Endodermal cell (in vitro differentiated cells): ENCODE results near the gene UMOD. TPM values are rescaled to one million over a fixed set of nuclear protein-coding genes. Genes with fewer than 3 reads are reported as not detected.

ENCODE experiments used
- DNase-seq: peaks from one replicate; pipeline ENCODE4 v3.0.0-alpha.2; 2017
- H3K27ac ChIP-seq: 2 replicates; pipeline ENCODE4 v1.5.1; 2013; ENCODE audit warnings: mild to moderate bottlenecking, low read depth, low read length, moderate library complexity
- H3K27me3 ChIP-seq: 2 replicates; pipeline ENCODE4 v1.6.1; 2013; ENCODE audit warnings: mild to moderate bottlenecking, low read length, moderate library complexity; ENCODE audit not compliant: insufficient read depth, control insufficient read depth, poor library complexity, severe bottlenecking
- H3K36me3 ChIP-seq: 2 replicates; pipeline ENCODE4 v1.7.0; 2013; ENCODE audit warnings: mild to moderate bottlenecking, low read length, moderate library complexity; ENCODE audit not compliant: control insufficient read depth, insufficient read depth
- H3K4me1 ChIP-seq: one replicate; pipeline ENCODE4 v1.7.0; 2013; ENCODE audit warnings: low read length; ENCODE audit not compliant: control insufficient read depth, insufficient read depth
- H3K4me3 ChIP-seq: 2 replicates; pipeline ENCODE4 v1.5.1; 2013; ENCODE audit warnings: mild to moderate bottlenecking, low read length, moderate library complexity
- H3K9ac ChIP-seq: 2 replicates; pipeline ENCODE4 v1.6.1; 2013; ENCODE audit warnings: mild to moderate bottlenecking, low read length, moderate library complexity; ENCODE audit not compliant: poor library complexity, severe bottlenecking; ENCODE audit errors: extremely low read depth
- H3K9me3 ChIP-seq: 2 replicates; pipeline ENCODE4 v1.6.1; 2013; ENCODE audit warnings: mild to moderate bottlenecking, low read length, moderate library complexity; ENCODE audit not compliant: control insufficient read depth
- H3K27ac Mint-ChIP-seq: 2 replicates; pipeline ENCODE4 v1.8.0; 2020; ENCODE audit warnings: mixed read lengths
- H3K27me3 Mint-ChIP-seq: 2 replicates; pipeline ENCODE4 v1.8.0; 2021; ENCODE audit warnings: mild to moderate bottlenecking, mixed read lengths; ENCODE audit not compliant: insufficient read depth
- H3K36me3 Mint-ChIP-seq: 2 replicates; pipeline ENCODE4 v1.8.0; 2020; ENCODE audit warnings: low read depth, mixed read lengths
- H3K4me1 Mint-ChIP-seq: 2 replicates; pipeline ENCODE4 v1.8.0; 2020; ENCODE audit warnings: mixed read lengths
- H3K4me3 Mint-ChIP-seq: 2 replicates; pipeline ENCODE4 v1.8.0; 2020; ENCODE audit warnings: mild to moderate bottlenecking, moderate library complexity, mixed read lengths
- H3K9me3 Mint-ChIP-seq: 2 replicates; pipeline ENCODE4 v1.8.0; 2020; ENCODE audit warnings: mild to moderate bottlenecking, mixed read lengths
- CTCF ChIP-seq: fragments of 200-600 bp; sonication (generic); conservative IDR thresholded peaks from 2 replicates; pipeline ENCODE4 v1.5.0; 2021; ENCODE audit warnings: antibody characterized with exemption, mild to moderate bottlenecking
- WGBS, 2 experiments: methylation state at CpG; one replicate each; pipeline versions ENCODE4 v1.1.5 to v1.1.7; 2013; ENCODE audit warnings: missing lambda C conversion rate in 2 of 2, mixed read lengths in 1 of 2; ENCODE audit not compliant: insufficient coverage in 1 of 2, insufficient read length in 1 of 2; 5-methylcytosine and 5-hydroxymethylcytosine counted together
- total RNA-seq, 2 donors: library from RNA; stranded (reverse); fragmentation: NEBNext Ultra II Directional in 1 of 2; extraction: Animal tissue kit (Norgen Biotek cat#: 25700) in 1 of 2; gene quantifications; 2 replicates in 1 of 2; 3 replicates in 1 of 2; pipeline ENCODE4 v1.2.1, GENCODE V29; 2021

Gene UMOD
- total RNA-seq, 2 donors from 2014 or later: not detected

- H3K4me1 ChIP-seq: peaks cover 3% of the 10 kb centered on the region
- H3K4me3 Mint-ChIP-seq: no peak overlapping the region
- no peaks in the 10 kb centered on the region for H3K9me3 ChIP-seq
- no peaks in the 10 kb centered on the region for H3K36me3 ChIP-seq
- DNase-seq: no peak
- no peak overlapping the region for H3K9ac ChIP-seq
- H3K36me3 Mint-ChIP-seq: no peaks in the 10 kb centered on the region
- no peak for TF ChIP-seq CTCF
- no peaks in the 10 kb centered on the region for H3K4me1 Mint-ChIP-seq
- no peak overlapping the region for H3K4me3 ChIP-seq
- no peaks in the 10 kb centered on the region for H3K9me3 Mint-ChIP-seq
- H3K27ac ChIP-seq: no peak overlapping the region
- 93 to 100% methylated on average over 1 of the region's 1 CpG for WGBS, 2 experiments
- H3K27ac Mint-ChIP-seq: no peak overlapping the region
- H3K27me3 Mint-ChIP-seq: no peaks in the 10 kb centered on the region
- H3K27me3 ChIP-seq: no peaks in the 10 kb centered on the region
These were observed 18.1 kb downstream of the UMOD start for GRCh38 chr16:20334396-20334795.

- Histone ChIP-seq H3K9ac (no peak overlapping the region), H3K36me3 (no peaks in the 10 kb centered on the region), H3K27me3 (no peaks in the 10 kb centered on the region), H3K9me3 (no peaks in the 10 kb centered on the region), H3K27ac (no peak overlapping the region), H3K4me3 (no peak overlapping the region), H3K4me1 (peaks cover 3% of the 10 kb centered on the region)
- no peak for TF ChIP-seq CTCF
- H3K4me1 Mint-ChIP-seq: peaks cover under 1% of the 10 kb centered on the region
- no peak overlapping the region for H3K4me3 Mint-ChIP-seq
- H3K9me3 Mint-ChIP-seq: no peaks in the 10 kb centered on the region
- no peaks in the 10 kb centered on the region for H3K36me3 Mint-ChIP-seq
- no peak overlapping the region for H3K27ac Mint-ChIP-seq
- 63 to 84% methylated on average over 5 of the region's 5 CpGs for WGBS, 2 experiments
- no peak for DNase-seq
- H3K27me3 Mint-ChIP-seq: peaks cover 5% of the 10 kb centered on the region
These were observed 19.4 kb downstream of the UMOD start for GRCh38 chr16:20333120-20333519.

- H3K27me3 Mint-ChIP-seq: peaks cover 5% of the 10 kb centered on the region
- H3K36me3 Mint-ChIP-seq: no peaks in the 10 kb centered on the region
- no peak overlapping the region for H3K27ac Mint-ChIP-seq
- WGBS, 2 experiments: 93 to 95% methylated on average over 8 of the region's 8 CpGs
- H3K9me3 Mint-ChIP-seq: no peaks in the 10 kb centered on the region
- H3K4me1 Mint-ChIP-seq: peaks cover 8% of the 10 kb centered on the region
- no peak overlapping the region for H3K4me3 Mint-ChIP-seq
- H3K4me3 ChIP-seq: no peak overlapping the region
- H3K27ac ChIP-seq: no peak overlapping the region
- no peaks in the 10 kb centered on the region for H3K27me3 ChIP-seq
- H3K4me1 ChIP-seq: peaks cover 3% of the 10 kb centered on the region
- no peak for TF ChIP-seq CTCF
- no peak overlapping the region for H3K9ac ChIP-seq
- no peaks in the 10 kb centered on the region for H3K9me3 ChIP-seq
- H3K36me3 ChIP-seq: no peaks in the 10 kb centered on the region
- no peak for DNase-seq
These were observed 20.1 kb downstream of the UMOD start for GRCh38 chr16:20332411-20332810.
